SK-N-SH treated with all-trans-retinoic acid at 6 μM for 48 hours (cell line): ENCODE data around the gene JAML.

Experiments
- CREB5 ChIP-seq: fragments of 250-450 bp; sonication (Bioruptor Pico); IDR thresholded peaks from 2 replicates; pipeline ENCODE4 v1.5.1; 2020; ENCODE audit warnings: low read depth, mild to moderate bottlenecking, moderate library complexity
- PPARA ChIP-seq: fragments of 250-450 bp; sonication (Bioruptor Pico); IDR thresholded peaks from 2 replicates; pipeline ENCODE4 v1.5.0; 2020; ENCODE audit warnings: mild to moderate bottlenecking, borderline replicate concordance
- SNAI2 ChIP-seq: fragments of 250-450 bp; sonication (Bioruptor Pico); IDR thresholded peaks from 2 replicates; pipeline ENCODE4 v1.5.0; 2020; ENCODE audit warnings: mild to moderate bottlenecking, moderate library complexity
- TCF4 ChIP-seq: fragments of 250-450 bp; sonication (Bioruptor Pico); IDR thresholded peaks from 2 replicates; pipeline ENCODE4 v1.8.0; 2021; ENCODE audit warnings: mild to moderate bottlenecking, moderate library complexity, borderline replicate concordance
- ZFP3 ChIP-seq: fragments of 250-450 bp; sonication (Bioruptor Pico); IDR thresholded peaks from 2 replicates; pipeline ENCODE4 v1.5.0; 2020; ENCODE audit warnings: mild to moderate bottlenecking, moderate library complexity
- ZNF565 ChIP-seq: fragments of 450-650 bp; formaldehyde crosslinking; conservative IDR thresholded peaks from 2 replicates; pipeline ENCODE4 v1.5.0; 2020; ENCODE audit warnings: low read depth, mild to moderate bottlenecking, moderate library complexity

GRCh38 chr11:118219244-118219643, 5.6 kb downstream of the JAML start:
- TF ChIP-seq ZFP3 (CRISPR knock-in tag) (no peak), ZNF565 (CRISPR knock-in tag) (no peak), CREB5 (CRISPR knock-in tag) (no peak), PPARA (no peak), SNAI2 (CRISPR knock-in tag) (no peak), TCF4 (CRISPR knock-in tag) (no peak)
